HG03095 (cell line): ENCODE data around the gene TFDP1.
"Not testable (repeated sequence)": the region's sequence is repeated elsewhere in the genome, so short reads cannot be mapped to it uniquely, and the experiment has no call there.

Experiments
- ATAC-seq: cut with Tn5 transposase; IDR thresholded peaks from one replicate; pipeline ENCODE4 v1.9.1; 2021; ENCODE audit warnings: moderate library complexity; ENCODE audit not compliant: unreplicated experiment

The TFDP1 gene

GRCh38 chr13:113613789-113614379 lies 29.3 kb downstream of the TFDP1 start:
- ATAC-seq: no peak

DNA sequence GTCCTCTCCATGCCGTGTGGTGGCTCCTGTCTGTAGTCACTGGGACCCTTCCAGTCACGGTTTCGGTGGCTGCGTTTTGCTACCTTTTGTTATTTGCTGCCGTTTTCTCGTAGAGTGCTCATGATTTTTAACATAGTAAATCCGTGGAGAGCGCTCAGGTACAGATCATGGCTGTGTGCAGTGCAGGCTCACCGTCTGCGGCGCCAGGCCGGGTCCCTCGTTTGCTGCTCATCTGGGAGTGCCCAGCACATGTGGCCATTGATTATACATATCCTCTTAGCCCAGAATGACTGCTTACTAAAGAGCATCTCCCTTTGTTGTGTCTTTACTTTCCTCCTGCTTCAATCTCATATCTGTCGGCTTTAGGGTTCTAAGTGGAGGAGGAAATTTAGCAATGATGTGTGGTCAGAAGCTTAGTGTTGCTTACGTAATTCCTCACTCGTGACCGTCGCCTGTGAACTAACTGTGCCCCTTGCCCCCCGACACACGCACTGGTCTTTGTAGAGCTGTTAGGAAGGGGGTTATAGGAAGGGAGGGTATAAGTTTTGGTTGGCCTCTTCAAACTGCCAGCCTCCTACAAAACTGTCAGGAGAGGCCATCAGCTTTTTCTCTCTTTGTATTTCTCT lies 31.8 kb downstream of the TFDP1 start:
- no peak for ATAC-seq

DNA sequence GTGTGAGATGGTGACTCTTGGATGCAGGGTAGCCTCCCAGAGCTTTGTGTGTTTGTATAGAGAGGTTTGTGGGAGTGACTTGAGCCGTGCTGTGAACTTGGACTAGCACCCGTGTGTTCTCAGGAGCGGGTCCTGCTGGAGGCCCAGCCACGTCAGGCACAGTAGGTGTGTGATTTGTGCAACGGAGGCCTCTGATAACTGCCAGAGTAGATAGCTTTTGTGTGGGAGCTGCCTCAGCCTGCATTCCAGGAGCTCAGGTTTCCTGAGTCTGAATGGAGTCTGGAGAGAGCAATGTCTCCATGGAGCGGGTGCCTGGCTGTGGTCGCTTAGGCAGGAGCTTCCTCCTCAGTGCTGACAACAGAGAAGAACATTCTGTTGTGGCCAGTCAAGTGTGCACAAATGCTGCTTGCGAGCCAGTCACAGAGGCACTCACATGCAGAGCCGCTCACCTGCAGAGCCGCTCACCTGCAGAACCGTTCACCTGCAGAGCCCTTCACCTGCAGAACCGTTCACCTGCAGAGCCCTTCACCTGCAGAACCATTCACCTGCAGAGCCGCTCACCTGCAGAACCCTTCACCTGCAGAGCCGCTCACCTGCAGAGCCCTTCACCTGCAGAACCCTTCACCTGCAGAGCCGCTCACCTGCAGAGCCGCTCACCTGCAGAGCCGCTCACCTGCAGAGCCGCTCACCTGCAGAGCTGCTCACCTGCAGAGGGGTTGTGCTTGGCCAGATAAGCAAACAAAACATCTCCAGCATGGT lies 32.6 kb downstream of the TFDP1 start:
- no peak for ATAC-seq

- ATAC-seq: no peak
Observed at GRCh38 chr13:113617961-113618360, 33.4 kb downstream of the TFDP1 start.

DNA sequence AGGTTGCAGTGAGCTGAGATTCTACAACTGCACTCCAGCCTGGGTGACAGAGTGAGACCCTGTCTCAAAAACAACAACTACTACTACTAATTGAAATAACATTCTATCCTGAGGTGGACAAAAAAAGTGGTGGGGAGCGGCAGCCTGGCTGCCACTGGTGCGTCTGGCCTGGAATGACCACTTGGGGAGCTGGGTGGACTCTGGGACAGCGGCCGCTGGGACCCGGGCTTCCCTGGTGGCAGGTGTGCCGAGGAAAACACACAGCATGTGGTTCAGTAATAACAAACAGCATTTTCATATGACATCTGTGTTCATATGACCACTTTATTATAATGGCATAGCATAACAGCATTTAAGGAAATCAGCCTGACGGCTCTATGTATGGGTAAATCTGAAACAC lies 33.9 kb downstream of the TFDP1 start:
- no peak for ATAC-seq

GRCh38 chr13:113620036-113620796 lies 35.7 kb downstream of the TFDP1 start:
- no peak for ATAC-seq

- ATAC-seq: no peak
Observed at GRCh38 chr13:113621046-113621445, 36.5 kb downstream of the TFDP1 start.

DNA sequence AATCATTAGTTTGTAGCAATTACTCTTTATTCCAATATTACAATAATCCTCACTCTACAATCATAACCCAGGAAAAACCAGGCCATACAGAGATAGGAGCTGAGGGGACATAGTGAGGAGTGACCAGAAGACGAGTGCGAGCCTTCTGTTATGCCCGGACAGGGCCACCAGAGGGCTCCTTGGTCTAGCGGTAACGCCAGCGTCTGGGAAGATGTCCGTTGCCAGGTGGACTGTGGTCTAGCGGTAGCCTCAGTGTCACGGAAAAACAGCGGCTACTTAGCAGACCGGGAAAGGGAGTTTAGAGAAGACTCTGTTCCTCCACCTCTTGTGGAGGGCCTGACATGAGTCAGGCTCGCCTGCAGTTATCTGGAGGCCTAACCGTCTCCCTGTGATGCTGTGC lies 36.9 kb downstream of the TFDP1 start:
- not testable (repeated sequence) for ATAC-seq

DNA sequence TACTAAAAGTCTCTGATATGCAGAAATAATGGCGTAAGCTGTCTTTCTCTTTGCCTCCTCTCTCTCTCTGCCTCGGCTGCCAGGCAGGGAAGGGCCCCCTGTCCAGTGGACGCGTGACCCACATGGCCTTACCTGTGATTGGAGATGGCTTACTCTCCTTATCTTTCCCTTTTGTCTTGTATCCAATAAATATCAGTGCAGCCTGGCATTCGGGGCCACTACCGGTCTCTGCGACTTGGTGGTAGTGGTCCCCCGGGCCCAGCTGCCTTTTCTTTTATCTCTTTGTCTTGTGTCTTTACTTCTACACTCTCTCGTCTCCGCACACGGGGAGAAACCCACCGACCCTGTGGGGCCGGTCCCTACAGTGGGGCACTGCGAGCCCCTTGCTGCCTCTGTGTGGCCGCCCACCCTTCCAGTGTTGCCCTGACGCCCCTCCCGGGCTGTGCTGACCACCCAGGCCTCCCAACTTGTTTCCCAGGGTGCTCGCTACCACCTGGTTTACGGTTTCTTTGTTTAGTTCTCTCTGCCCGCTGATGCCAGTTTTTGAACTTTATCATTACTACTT lies 37.5 kb downstream of the TFDP1 start:
- ATAC-seq: not testable (repeated sequence)

DNA sequence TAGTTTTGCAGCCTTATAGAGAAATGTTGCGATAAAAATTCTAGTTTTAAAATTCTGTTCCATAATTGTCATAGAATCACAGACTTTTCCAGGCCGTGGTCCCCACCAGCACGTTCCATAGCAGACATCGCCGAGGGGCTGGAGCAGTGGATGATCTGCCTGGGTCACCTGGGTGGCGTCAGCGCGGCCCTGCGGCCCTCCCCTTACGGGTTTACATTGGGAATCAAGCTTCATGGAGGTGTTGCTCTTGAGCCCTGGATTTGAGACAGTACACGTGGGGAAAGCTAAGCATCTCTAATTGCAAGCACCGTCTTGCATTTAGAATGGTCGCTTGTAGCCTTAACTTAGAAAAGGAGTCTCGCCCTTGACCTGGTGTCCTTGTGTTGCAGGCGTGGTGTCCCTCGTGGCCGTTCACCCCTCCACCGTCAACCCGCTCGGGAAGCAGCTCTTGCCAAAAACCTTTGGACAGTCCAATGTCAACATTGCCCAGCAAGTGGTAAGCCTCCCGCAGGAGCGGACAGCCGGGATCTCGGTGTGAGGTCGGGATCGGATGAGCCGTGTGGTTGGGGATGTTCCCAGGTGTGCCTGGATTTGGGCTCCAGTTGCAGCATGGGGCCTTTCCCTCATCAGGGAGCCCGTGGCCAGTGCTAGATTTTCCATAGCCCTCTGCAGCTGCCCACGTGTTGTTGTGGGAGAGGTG lies 38.4 kb downstream of the TFDP1 start:
- ATAC-seq: no peak

DNA sequence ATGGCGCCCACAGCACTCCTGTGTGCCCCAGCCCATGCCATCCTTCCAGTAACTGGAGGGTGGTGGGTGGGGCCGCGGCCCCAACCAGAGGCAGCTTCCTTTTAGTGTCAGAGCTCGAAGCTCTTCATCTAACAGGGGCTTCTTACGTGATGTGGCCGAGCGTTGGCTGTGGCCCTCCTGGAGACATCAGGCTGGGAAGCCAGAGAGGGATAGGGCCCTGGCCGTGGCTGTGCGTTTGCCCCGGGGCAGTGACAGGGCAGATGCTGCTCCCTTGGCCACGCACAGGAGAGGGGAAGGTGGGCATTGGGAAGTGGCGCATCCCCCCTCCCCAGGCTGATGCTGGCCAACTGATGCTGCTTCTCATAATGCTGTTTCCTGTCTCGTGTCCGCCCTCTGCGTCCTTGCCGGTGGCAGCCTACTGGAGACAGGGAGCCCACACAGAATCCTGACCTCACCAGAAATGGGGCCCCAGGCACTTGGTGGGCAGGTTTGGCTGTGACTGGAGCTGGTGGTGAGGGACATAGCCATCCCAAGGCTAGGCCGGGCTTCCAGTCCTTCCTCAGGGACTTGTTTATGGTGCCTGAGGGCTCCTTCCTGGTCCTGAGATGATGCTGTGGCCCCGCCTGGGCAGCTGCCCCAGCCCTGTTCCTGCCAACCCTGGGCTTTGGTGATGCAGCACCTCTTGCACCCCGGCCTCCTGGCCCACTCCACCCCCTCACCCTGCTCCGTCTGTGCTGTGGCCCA lies 39.1 kb downstream of the TFDP1 start:
- ATAC-seq: no peak

DNA sequence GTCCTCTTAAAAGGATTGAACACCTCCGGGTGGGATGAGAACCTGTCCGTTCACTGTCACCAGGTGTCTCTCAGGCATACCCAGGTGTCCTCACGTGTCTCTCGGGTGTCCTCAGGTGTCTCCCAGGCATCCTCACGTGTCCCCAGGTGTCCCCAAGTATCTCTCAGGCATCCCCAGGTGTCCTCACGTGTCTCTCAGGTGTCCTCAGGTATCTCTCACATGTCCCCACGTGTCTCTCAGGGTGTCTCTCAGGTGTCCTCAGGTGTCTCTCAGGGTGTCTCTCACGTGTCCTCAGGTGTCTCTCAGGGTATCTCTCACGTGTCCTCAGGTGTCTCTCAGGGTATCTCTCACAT lies 39.7 kb downstream of the TFDP1 start:
- ATAC-seq: no peak

DNA sequence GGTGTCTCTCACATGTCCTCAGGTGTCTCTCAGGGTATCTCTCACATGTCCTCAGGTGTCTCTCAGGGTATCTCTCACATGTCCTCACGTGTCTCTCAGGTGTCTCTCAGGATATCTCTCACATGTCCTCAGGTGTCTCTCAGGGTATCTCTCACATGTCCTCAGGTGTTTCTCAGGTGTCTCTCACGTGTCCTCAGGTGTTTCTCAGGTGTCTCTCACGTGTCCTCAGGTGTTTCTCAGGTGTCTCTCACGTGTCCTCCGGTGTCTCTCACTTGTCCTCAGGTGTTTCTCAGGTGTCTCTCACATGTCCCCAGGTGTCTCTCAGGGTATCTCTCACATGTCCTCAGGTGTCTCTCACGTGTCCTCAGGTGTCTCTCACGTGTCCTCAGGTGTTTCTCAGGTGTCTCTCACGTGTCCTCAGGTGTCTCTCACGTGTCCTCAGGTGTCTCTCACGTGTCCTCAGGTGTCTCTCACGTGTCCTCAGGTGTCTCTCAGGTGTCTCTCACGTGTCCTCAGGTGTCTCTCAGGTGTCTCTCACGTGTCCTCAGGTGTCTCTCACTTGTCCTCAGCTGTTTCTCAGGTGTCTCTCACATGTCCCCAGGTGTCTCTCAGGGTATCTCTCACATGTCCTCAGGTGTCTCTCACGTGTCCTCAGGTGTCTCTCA lies 40.2 kb downstream of the TFDP1 start:
- ATAC-seq: not testable (repeated sequence)

- no peak for ATAC-seq
Observed at GRCh38 chr13:113625965-113626721, 41.6 kb downstream of the TFDP1 start.

DNA sequence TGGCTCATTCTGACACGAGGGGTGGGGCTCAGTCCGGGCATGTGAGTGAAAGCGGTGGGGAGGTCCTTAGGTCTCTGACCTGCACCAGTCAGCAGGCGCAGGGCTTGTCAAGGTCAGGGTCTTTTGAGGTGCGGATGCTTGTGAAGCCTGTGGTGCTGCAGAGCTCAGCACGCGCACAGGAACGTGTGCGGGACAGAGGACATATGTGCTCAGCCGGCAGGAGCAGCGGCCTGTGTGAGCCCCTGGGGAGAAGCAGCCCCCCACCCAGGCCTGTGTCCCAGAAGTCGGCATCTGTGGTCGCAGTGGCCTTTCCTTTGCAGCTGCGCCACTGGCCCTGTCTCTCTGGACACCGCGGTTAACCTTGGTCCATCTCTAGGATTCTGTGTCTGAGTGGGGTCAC lies 42.6 kb downstream of the TFDP1 start:
- ATAC-seq: no peak

DNA sequence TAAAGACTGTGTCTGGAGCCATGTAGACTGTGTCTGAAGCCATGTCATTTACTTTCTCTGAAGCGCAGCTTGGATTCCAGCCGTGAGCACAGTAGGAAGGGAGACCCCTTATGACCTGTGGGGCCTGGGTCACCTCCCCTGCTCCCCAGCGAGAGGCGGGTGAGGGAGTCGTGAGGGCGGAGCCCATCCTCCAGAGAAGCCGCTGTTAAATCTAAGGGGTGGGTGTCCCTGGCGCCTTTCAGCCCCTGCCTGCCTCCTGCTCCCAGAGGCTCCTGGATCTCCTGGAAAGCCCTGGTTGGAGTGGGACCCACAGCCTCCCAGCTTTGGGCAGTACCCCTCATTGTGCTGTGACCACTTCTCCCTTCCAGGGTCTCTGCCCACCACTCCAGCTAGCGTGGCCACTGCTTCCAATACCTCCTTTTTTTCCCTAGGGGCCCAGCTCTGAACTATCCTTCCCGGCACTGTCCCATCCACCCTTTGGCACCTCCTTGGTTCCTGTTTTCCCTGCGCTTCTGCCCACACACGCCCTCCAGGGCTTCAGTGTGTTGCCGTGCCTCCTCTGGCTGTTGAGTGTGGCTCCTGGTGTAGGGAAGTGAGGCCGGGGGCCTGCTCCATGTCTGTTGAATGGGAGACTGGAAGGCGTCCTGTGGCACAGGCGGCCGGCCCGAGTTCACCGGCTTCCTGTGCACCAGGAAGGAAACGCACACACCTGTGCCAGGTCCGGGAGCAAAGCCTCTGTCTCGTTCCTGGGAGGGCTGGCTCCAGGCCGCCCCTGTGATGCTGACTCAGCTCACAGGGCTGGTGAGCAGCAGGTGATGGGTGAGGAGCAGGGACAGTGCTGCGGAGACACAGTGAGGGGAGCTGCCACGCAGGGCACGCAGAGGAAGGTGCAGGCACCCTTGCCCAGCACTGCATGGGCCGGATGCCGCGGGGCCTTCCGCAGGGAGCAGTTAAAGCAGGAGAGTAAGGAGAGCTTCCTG lies 44.0 kb downstream of the TFDP1 start:
- ATAC-seq: no peak

- ATAC-seq: no peak
Observed at GRCh38 chr13:113629866-113630265, 45.3 kb downstream of the TFDP1 start.

GRCh38 chr13:113630296-113630695 lies 45.7 kb downstream of the TFDP1 start:
- no peak for ATAC-seq
